T-helper 1 cell treated with Interleukin-12 subunit alpha and Interleukin-12 subunit beta and Interleukin-4 antibody, amounts not matched to agents 30 ng/mL and 1 ng/mL, for 36 hours (primary cell): ENCODE results near the gene SLC38A3. TPM values are rescaled to one million over a fixed set of nuclear protein-coding genes. Genes with fewer than 3 reads are reported as not detected.
"Not testable (repeated sequence)": the region's sequence is repeated elsewhere in the genome, so short reads cannot be mapped to it uniquely, and the experiment has no call there.

Source experiments
- intact Hi-C: fragments of 100-400 bp; cut with micrococcal nuclease; formaldehyde crosslinking; loops from one replicate; pipeline ENCODE4 v1.15.1; 2024
- total RNA-seq: library from RNA; stranded (reverse); gene quantifications from 2 replicates; pipeline ENCODE4 v1.2.3, GENCODE V29; 2022

Gene SLC38A3
- total RNA-seq, 1 donor from 2014 or later = not detected

- intact Hi-C loops = not testable (repeated sequence)
These were observed 39.7 kb downstream of the SLC38A3 start for GRCh38 chr3:50244813-50245212.

GRCh38 chr3:50245251-50245745 lies 40.2 kb downstream of the SLC38A3 start:
- intact Hi-C loops = no loop called here

- intact Hi-C loops = loop anchor here (1.0 kb wide), 8 partner anchors 11 to 125 kb away; partner anchors contain the start of genes HYAL3, IFRD2 and NAA80
These were observed 40.9 kb downstream of the SLC38A3 start for GRCh38 chr3:50245831-50246516.

GRCh38 chr3:50246517-50246954 lies 41.5 kb downstream of the SLC38A3 start:
- intact Hi-C loops = loop anchor here (1.0 kb wide), 8 partner anchors 11 to 125 kb away; partner anchors contain the start of genes HYAL3, IFRD2 and NAA80

GRCh38 chr3:50248387-50248786 lies 43.3 kb downstream of the SLC38A3 start:
- intact Hi-C loops = no loop called here

GRCh38 chr3:50249457-50249856 lies 44.4 kb downstream of the SLC38A3 start:
- intact Hi-C loops = no loop called here

- intact Hi-C loops = no loop called here
These were observed 45.4 kb downstream of the SLC38A3 start for GRCh38 chr3:50250514-50250913.

GRCh38 chr3:50251220-50251619 lies 46.1 kb downstream of the SLC38A3 start:
- intact Hi-C loops = no loop called here

GRCh38 chr3:50254577-50255250 lies 49.6 kb downstream of the SLC38A3 start:
- intact Hi-C loops = no loop called here

- intact Hi-C loops = no loop called here
These were observed 50.2 kb downstream of the SLC38A3 start for GRCh38 chr3:50255251-50255615.

- intact Hi-C loops = no loop called here
These were observed 52.2 kb downstream of the SLC38A3 start for GRCh38 chr3:50256978-50257890.

- intact Hi-C loops = no loop called here
These were observed 53.1 kb downstream of the SLC38A3 start for GRCh38 chr3:50258029-50258680.

GRCh38 chr3:50258979-50259378 lies 53.9 kb downstream of the SLC38A3 start:
- intact Hi-C loops = no loop called here

- intact Hi-C loops = loop anchor here (1.0 kb wide), 6 partner anchors 13 to 67 kb away; partner anchors contain the start of genes HYAL3 and NAA80
These were observed 54.5 kb downstream of the SLC38A3 start for GRCh38 chr3:50259432-50260026.

- intact Hi-C loops = loop anchor here (1.0 kb wide), 6 partner anchors 13 to 68 kb away; partner anchors contain the start of genes HYAL3 and NAA80
These were observed 55.2 kb downstream of the SLC38A3 start for GRCh38 chr3:50260027-50260941.

- intact Hi-C loops = loop anchor here (1.0 kb wide), 6 partner anchors 12 to 69 kb away; partner anchors contain the start of genes HYAL3 and NAA80
These were observed 55.9 kb downstream of the SLC38A3 start for GRCh38 chr3:50260942-50261441.

GRCh38 chr3:50261505-50261904 lies 56.4 kb downstream of the SLC38A3 start:
- intact Hi-C loops = no loop called here

- intact Hi-C loops = not testable (repeated sequence)
These were observed 57.1 kb downstream of the SLC38A3 start for GRCh38 chr3:50262200-50262599.

GRCh38 chr3:50262778-50263177 lies 57.7 kb downstream of the SLC38A3 start:
- intact Hi-C loops = no loop called here
